Stimulated activated CD8-positive, alpha-beta memory T cell treated with anti-CD3 and anti-CD28 coated beads, Interleukin-12 subunit alpha, Interleukin-12 subunit beta, amount 100 ng/mL, for 24 hours (primary cell): ENCODE measurements around the gene ZMIZ1.

Source experiments
- DNase-seq: peaks from one replicate; pipeline ENCODE4 v3.0.0-alpha.2; 2020; ENCODE audit errors: extremely low read depth

ZMIZ1 gene

GRCh38 chr10:79231908-79232307 is 163.1 kb downstream of the ZMIZ1 start:
- no peak for DNase-seq

- DNase-seq, result no peak
These were observed 164.1 kb downstream of the ZMIZ1 start for GRCh38 chr10:79232864-79233263.

- DNase-seq, result no peak
These were observed 165.9 kb downstream of the ZMIZ1 start for GRCh38 chr10:79234391-79235315.

GRCh38 chr10:79235765-79236432 is 167.1 kb downstream of the ZMIZ1 start:
- no peak for DNase-seq

- DNase-seq, result no peak
These were observed 167.6 kb downstream of the ZMIZ1 start for GRCh38 chr10:79236433-79236765.

GRCh38 chr10:79237454-79238157 is 168.8 kb downstream of the ZMIZ1 start:
- no peak for DNase-seq

- no peak for DNase-seq
These were observed 169.4 kb downstream of the ZMIZ1 start for GRCh38 chr10:79238158-79238520.

GRCh38 chr10:79238606-79239005 is 169.8 kb downstream of the ZMIZ1 start:
- DNase-seq, result no peak

GRCh38 chr10:79239275-79239779 is 170.6 kb downstream of the ZMIZ1 start:
- DNase-seq, result no peak

GRCh38 chr10:79239924-79240581 is 171.3 kb downstream of the ZMIZ1 start:
- DNase-seq, result no peak

GRCh38 chr10:79241629-79241989 is 172.8 kb downstream of the ZMIZ1 start:
- no peak for DNase-seq

- DNase-seq, result peak; percentile 23
These were observed 173.3 kb downstream of the ZMIZ1 start for GRCh38 chr10:79241990-79242619.

- DNase-seq, result peak; percentile 17
These were observed 173.9 kb downstream of the ZMIZ1 start for GRCh38 chr10:79242620-79243152.

GRCh38 chr10:79243181-79244067 is 174.7 kb downstream of the ZMIZ1 start:
- peak; percentile 19 for DNase-seq

GRCh38 chr10:79244068-79244442 is 175.3 kb downstream of the ZMIZ1 start:
- no peak for DNase-seq

GRCh38 chr10:79244841-79245504 is 176.2 kb downstream of the ZMIZ1 start:
- no peak for DNase-seq

- DNase-seq, result no peak
These were observed 176.9 kb downstream of the ZMIZ1 start for GRCh38 chr10:79245539-79246208.

GRCh38 chr10:79246209-79246581 is 177.4 kb downstream of the ZMIZ1 start:
- DNase-seq, result no peak

GRCh38 chr10:79246606-79247275 is 178.0 kb downstream of the ZMIZ1 start:
- no peak for DNase-seq
